Right cardiac atrium (tissue), 5 donors: Measurements from ENCODE around the gene BHLHA15. TPM values are rescaled to one million over a fixed set of nuclear protein-coding genes. Genes with fewer than 3 reads are reported as not detected.
"Not testable (repeated sequence)": the region's sequence is repeated elsewhere in the genome, so short reads cannot be mapped to it uniquely, and the experiment has no call there.

Experiments used
- ATAC-seq, 2 donors: fragments of 200-7000 bp; cut with Tn5 transposase; one replicate each; pipeline versions ENCODE4 v1.8.0 to v1.9.1; 2020; ENCODE audit warnings: moderate library complexity in 2 of 2, mild to moderate bottlenecking in 1 of 2
- DNase-seq, 3 donors: peaks; one replicate each; pipeline ENCODE4 v3.0.0-alpha.2; 2020
- H3K27ac ChIP-seq: one replicate; pipeline ENCODE4 v1.5.1; 2013; ENCODE audit warnings: mild to moderate bottlenecking, low read length, control low read depth, moderate library complexity
- H3K27me3 ChIP-seq: one replicate; pipeline ENCODE4 v1.6.1; 2013; ENCODE audit not compliant: control insufficient read depth, insufficient read depth
- H3K4me1 ChIP-seq: one replicate; pipeline ENCODE4 v1.6.1; 2013; ENCODE audit warnings: low read length; ENCODE audit not compliant: control insufficient read depth, insufficient read depth
- H3K4me3 ChIP-seq: one replicate; pipeline ENCODE4 v1.5.1; 2013; ENCODE audit warnings: low read length, control low read depth
- H3K9me3 ChIP-seq: one replicate; pipeline ENCODE4 v1.6.1; 2013; ENCODE audit warnings: low read length; ENCODE audit not compliant: control insufficient read depth
- WGBS: extraction: QIAGEN DNeasy Blood & Tissue Kit; methylation state at CpG from one replicate; pipeline ENCODE4 v1.1.7; 2013; 5-methylcytosine and 5-hydroxymethylcytosine counted together
- intact Hi-C, 4 donors: fragments of 100-400 bp; cut with DNase I; formaldehyde crosslinking; loops; one replicate each; pipeline versions ENCODE4 v1.11.0 to v1.14.0; 2022 to 2023
- polyA plus RNA-seq: library from polyadenylated mRNA; stranded (reverse); fragments of 200-250 nt; gene quantifications from one replicate; pipeline ENCODE4 v1.2.3, GENCODE V29; 2013
- total RNA-seq, 4 donors: library from RNA; stranded (reverse); fragmentation: NEBNext Ultra II Directional; extraction: Animal tissue kit (Norgen Biotek cat#: 25700); gene quantifications; one replicate each; pipeline ENCODE4 v1.2.1, GENCODE V29; 2021
- donor health status: healthy with polysubstance abuse.
- donor health status: DM: no; HTN: yes; CAD: no.
- donor health status: DM: no; HTN: no; CAD: no.
- donor health status: DM: no; HTN: yes; CAD: no; lungs with severe emphysema.
- donor health status: DM: yes; HTN: yes; CAD: no.

The BHLHA15 gene
- total and polyA plus RNA-seq, 5 donors = 0.53 to 0.57 TPM; not detected in 3

- DNase-seq (peak in 2 of 3 donors; percentile 43 to 58), ATAC-seq (peak; percentile 5 to 14)
- no peak overlapping the region for H3K4me3 ChIP-seq
- intact Hi-C loops = no loop called here
- H3K27ac ChIP-seq = no peak overlapping the region
- no peaks in the 10 kb centered on the region for H3K27me3 ChIP-seq
- WGBS = 82% methylated on average over 49 of the region's 49 CpGs
- no peaks in the 10 kb centered on the region for H3K9me3 ChIP-seq
- no peaks in the 10 kb centered on the region for H3K4me1 ChIP-seq
Observed at GRCh38 chr7:98211676-98212531, 665 bp downstream of the BHLHA15 start.

DNA sequence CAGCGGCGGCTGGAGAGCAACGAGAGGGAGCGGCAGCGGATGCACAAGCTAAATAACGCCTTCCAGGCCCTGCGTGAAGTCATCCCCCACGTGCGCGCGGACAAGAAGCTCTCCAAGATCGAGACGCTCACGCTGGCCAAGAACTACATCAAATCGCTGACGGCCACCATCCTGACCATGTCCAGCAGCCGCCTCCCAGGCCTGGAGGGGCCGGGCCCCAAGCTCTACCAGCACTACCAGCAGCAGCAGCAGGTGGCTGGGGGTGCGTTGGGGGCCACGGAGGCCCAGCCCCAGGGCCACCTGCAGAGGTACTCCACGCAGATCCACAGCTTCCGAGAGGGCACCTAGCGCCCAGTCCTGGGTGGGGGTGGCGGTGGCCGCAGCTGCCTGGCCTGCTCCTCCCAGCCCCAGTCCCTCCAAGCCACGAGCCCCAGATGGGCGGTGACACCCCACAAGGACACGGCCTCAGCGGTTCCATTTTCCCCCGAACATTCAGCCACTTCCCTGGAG lies 1.3 kb downstream of the BHLHA15 start:
- ATAC-seq (peak in 1 of 2 donors; percentile 2), DNase-seq (peak in 2 of 3 donors; percentile 43 to 50)
- Histone ChIP-seq H3K4me1 (no peaks in the 10 kb centered on the region), H3K4me3 (no peak overlapping the region), H3K27ac (no peak overlapping the region), H3K9me3 (no peaks in the 10 kb centered on the region), H3K27me3 (no peaks in the 10 kb centered on the region)
- WGBS = 91% methylated on average over 30 of the region's 30 CpGs
- intact Hi-C loops = no loop called here

GRCh38 chr7:98213296-98213887 lies 2.2 kb downstream of the BHLHA15 start:
- 78% methylated on average over 8 of the region's 8 CpGs for WGBS
- H3K27me3 ChIP-seq = no peaks in the 10 kb centered on the region
- intact Hi-C loops = no loop called here
- H3K9me3 ChIP-seq = no peaks in the 10 kb centered on the region
- no peak overlapping the region for H3K27ac ChIP-seq
- ATAC-seq (peak in 1 of 2 donors; percentile 2), DNase-seq (peak in 1 of 3 donors; percentile 41)
- H3K4me3 ChIP-seq = no peak overlapping the region
- no peaks in the 10 kb centered on the region for H3K4me1 ChIP-seq

GRCh38 chr7:98213888-98214810 lies 2.9 kb downstream of the BHLHA15 start:
- ATAC-seq (peak; percentile 10 to 19), DNase-seq (peak in 2 of 3 donors; percentile 48 to 56)
- no peak overlapping the region for H3K4me3 ChIP-seq
- no peaks in the 10 kb centered on the region for H3K9me3 ChIP-seq
- intact Hi-C loops = no loop called here
- H3K27ac ChIP-seq = no peak overlapping the region
- no peaks in the 10 kb centered on the region for H3K4me1 ChIP-seq
- no peaks in the 10 kb centered on the region for H3K27me3 ChIP-seq
- WGBS = 79% methylated on average over 25 of the region's 25 CpGs

DNA sequence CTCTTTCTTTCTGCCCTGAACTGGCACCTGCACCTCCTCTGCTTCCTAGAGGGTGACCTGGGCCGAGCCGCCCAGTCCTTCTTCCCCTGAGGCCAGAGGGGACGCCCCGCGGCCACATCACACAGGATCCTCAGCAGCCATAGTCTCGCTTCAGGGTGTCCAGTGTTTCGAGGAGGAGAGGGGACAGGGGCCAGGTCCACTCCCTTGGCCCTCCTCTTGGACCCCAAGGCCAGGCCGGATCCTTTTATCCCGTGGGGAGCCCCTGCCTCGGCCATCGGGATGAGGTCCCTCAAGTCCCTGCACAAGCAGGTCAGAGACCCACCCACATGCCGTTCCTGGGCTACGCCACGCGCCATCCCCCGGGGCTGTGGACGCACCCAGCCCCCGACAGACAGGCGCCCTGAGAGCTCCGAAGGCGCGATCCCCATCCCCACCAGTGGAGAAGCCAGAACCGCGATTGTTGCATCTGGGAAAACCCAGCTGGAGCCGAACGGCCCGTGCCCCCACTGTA lies 3.6 kb downstream of the BHLHA15 start:
- H3K4me3 ChIP-seq = no peak overlapping the region
- no peaks in the 10 kb centered on the region for H3K4me1 ChIP-seq
- WGBS = 91% methylated on average over 27 of the region's 27 CpGs
- no peak overlapping the region for H3K27ac ChIP-seq
- no peaks in the 10 kb centered on the region for H3K9me3 ChIP-seq
- H3K27me3 ChIP-seq = no peaks in the 10 kb centered on the region
- intact Hi-C loops = no loop called here
- ATAC-seq = no peak
- DNase-seq = peak in 2 of 3 donors; percentile 37 to 44

- Histone ChIP-seq H3K4me1 (no peaks in the 10 kb centered on the region), H3K27me3 (no peaks in the 10 kb centered on the region), H3K4me3 (no peak overlapping the region), H3K27ac (no peak overlapping the region), H3K9me3 (no peaks in the 10 kb centered on the region)
- 89% methylated on average over 32 of the region's 32 CpGs for WGBS
- peak in 2 of 3 donors; percentile 39 to 41 for DNase-seq
- no peak for ATAC-seq
- intact Hi-C loops = no loop called here
Observed at GRCh38 chr7:98215561-98216495, 4.6 kb downstream of the BHLHA15 start.

DNA sequence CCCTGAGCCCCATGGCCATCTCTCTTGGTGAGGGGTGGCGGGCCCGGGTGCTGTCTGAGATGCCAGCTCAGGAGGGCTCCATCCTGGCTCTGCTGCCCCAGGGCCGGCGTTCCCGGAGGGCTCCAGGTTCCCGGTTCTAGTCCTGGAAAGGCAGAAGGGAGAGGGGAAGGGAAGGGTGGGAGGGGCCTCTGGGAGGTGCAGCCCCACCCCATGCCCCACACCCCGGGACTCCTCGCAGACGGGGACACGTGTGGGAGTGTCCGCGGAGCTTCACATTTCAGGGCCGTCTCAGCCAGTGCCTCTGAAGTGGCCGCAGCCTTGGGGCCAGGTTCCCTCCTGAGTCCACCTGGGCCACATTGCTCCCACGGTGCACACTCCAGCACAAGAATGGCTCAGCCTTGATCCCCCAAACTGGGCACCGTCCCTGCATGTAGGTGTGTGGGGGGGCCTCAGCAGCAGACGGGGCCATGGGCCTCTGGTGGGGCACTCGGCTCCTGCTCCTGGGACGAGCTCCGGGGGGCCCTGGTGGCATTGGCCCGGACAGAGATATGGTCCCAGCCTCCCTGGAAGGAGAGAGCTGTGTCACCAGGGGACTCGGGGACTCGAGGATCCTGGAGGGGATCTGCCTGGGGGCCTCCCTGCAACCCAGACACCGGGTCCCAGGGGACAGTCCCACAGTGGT lies 5.8 kb downstream of the BHLHA15 start:
- intact Hi-C loops = no loop called here
- no peak overlapping the region for H3K4me3 ChIP-seq
- no peaks in the 10 kb centered on the region for H3K4me1 ChIP-seq
- ATAC-seq = no peak
- H3K27ac ChIP-seq = no peak overlapping the region
- 87% methylated on average over 24 of the region's 24 CpGs for WGBS
- DNase-seq = peak in 1 of 3 donors; percentile 53
- no peaks in the 10 kb centered on the region for H3K9me3 ChIP-seq
- H3K27me3 ChIP-seq = no peaks in the 10 kb centered on the region

DNA sequence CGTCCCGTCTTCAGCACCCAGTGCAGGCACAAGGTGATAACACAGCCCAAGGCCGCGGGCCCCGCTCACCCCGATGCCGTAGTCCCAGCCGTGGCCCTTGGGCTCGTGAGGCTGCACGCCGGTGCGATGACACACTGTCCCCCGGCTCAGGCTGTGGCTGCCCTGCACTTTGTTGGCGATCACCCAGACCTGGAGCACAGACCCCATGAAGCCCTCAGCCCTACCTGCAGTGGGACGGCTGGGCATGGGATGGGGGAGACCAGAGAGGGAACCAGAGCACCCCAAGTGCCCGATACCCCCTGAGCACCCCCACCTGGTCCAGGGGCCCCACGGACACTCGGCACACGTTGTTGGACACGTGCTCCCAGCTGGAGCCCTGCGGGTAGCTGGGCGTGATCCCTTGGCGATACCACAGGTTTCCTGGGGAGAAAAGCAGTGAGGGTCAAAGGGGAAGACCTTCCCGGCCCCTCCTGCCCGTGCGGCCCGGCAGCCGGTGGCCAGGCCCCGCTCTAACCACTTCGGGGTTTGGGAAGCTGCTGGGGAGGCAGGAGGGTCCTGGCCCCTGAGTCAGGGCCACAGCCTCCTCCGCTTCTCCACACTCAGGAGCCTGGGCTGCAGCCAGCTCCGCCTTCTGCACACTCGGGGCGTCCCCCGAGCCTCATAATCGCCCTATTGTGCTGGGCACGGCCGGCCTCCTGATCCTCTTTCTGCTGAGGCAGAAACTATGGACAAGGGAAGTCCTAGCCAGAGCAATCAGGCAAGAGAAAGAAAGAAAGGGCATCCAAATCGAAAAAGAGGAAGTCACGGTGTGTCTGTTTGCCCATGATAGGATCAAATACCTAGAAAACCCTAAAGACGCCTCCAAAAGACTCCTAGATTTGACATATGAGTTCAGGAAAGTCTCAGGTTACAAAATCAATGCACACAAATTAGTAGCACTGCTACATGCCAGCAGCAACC lies 6.7 kb downstream of the BHLHA15 start:
- DNase-seq = peak in 2 of 3 donors; percentile 58 to 71

DNA sequence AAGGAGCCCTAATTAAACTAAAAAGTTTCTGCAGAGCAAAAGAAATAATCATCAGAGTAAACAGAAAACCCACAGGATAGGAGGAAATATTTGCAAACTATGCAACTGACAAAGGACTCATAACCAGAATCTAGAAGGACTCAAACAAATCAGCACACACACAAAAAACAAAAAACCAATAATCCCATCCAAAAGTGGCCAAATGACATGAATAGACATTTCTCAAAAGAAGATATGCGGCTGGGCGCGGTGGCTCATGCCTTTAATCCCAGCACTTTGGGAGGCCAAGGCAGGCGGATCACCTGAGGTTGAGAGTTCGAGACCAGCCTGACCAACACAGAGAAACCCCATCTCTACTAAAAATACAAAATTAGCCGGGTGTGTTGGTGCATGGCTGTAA lies 8.1 kb downstream of the BHLHA15 start:
- H3K9me3 ChIP-seq, H3K27ac ChIP-seq, intact Hi-C loops, H3K27me3 ChIP-seq, H3K4me3 ChIP-seq, ATAC-seq, H3K4me1 ChIP-seq: not testable (repeated sequence)
- peak in 2 of 3 donors; percentile 2 to 4 for DNase-seq
- 96% methylated on average over 6 of the region's 6 CpGs for WGBS

More for the DNA sequence above, 6.7 kb downstream of the BHLHA15 start:
- no peak overlapping the region for H3K27ac ChIP-seq
- intact Hi-C loops = no loop called here
- no peaks in the 10 kb centered on the region for H3K9me3 ChIP-seq
- no peaks in the 10 kb centered on the region for H3K4me1 ChIP-seq
- 79% methylated on average over 41 of the region's 41 CpGs for WGBS
- ATAC-seq = peak in 1 of 2 donors; percentile 2
- H3K4me3 ChIP-seq = no peak overlapping the region
- H3K27me3 ChIP-seq = no peaks in the 10 kb centered on the region
